Tibial nerve (tissue), 4 donors: ENCODE results near the gene ACOT8. TPM values are rescaled to one million over a fixed set of nuclear protein-coding genes. Genes with fewer than 3 reads are reported as not detected.

Experiments used
- DNase-seq, 2 donors: peaks; one replicate each; pipeline ENCODE4 v3.0.0-alpha.2; 2019; ENCODE audit warnings: low spot score in 2 of 2
- H3K27ac ChIP-seq, 4 donors: fragments of 200-600 bp; sonication (generic) in 3 of 4; one replicate each; pipeline ENCODE4 v1.5.1; 2017 to 2019; ENCODE audit warnings: mild to moderate bottlenecking in 1 of 4
- H3K27me3 ChIP-seq, 2 donors: fragments of 200-600 bp; sonication (generic) in 1 of 2; one replicate each; pipeline versions ENCODE4 v1.5.1 to v1.6.0; 2017 to 2019
- H3K36me3 ChIP-seq, 3 donors: fragments of 200-600 bp; sonication (generic); one replicate each; pipeline ENCODE4 v1.5.1; 2018 to 2019
- H3K4me1 ChIP-seq, 4 donors: fragments of 200-600 bp; sonication (generic) in 3 of 4; one replicate each; pipeline ENCODE4 v1.5.1; 2017 to 2019
- H3K4me3 ChIP-seq, 4 donors: fragments of 200-600 bp; sonication (generic) in 3 of 4; one replicate each; pipeline ENCODE4 v1.5.1; 2017 to 2019; ENCODE audit warnings: mild to moderate bottlenecking in 1 of 4, moderate library complexity in 1 of 4
- H3K9me3 ChIP-seq, 4 donors: fragments of 200-600 bp; sonication (generic) in 3 of 4; one replicate each; pipeline ENCODE4 v1.5.1; 2017 to 2019
- CTCF ChIP-seq, 5 experiments: fragments of 200-600 bp in 3 of 5; fragments of 450-650 bp in 2 of 5; sonication (generic) in 3 of 5; IDR thresholded peaks; one replicate each; pipeline ENCODE4 v1.5.1; 2016 to 2019; ENCODE audit warnings: antibody characterized with exemption in 5 of 5, mild to moderate bottlenecking in 3 of 5, moderate library complexity in 2 of 5
- EP300 ChIP-seq, 2 donors: sonication (generic); formaldehyde crosslinking; IDR thresholded peaks; one replicate each; pipeline ENCODE4 v1.6.1; 2017; ENCODE audit warnings: antibody characterized with exemption in 2 of 2, mild to moderate bottlenecking in 1 of 2
- POLR2A ChIP-seq, 2 donors: fragments of 450-650 bp; IDR thresholded peaks; one replicate each; pipeline ENCODE4 v1.6.1; 2017; ENCODE audit warnings: antibody characterized with exemption in 2 of 2, mild to moderate bottlenecking in 2 of 2, moderate library complexity in 2 of 2
- WGBS, 2 donors: methylation state at CpG; one replicate each; pipeline ENCODE4 v1.1.5; 2018; 5-methylcytosine and 5-hydroxymethylcytosine counted together
- total RNA-seq, 4 donors: library from RNA; depleted of rRNA; stranded (reverse); fragments of >200 nt; gene quantifications; one replicate each; pipeline ENCODE4 v1.1.0, GENCODE V29; 2016

The ACOT8 gene
- total RNA-seq, 4 donors from 2014 or later: 44.4 to 58.4 (median 52.5) TPM

GRCh38 chr20:45890985-45891983, 34.1 kb upstream of the ACOT8 start, which contains the start of the genes CTSA and NEURL2:
CTSA (plus strand) TSS chr20:45891335; CDS start chr20:45891569, 234 bp downstream.
NEURL2 (minus strand) TSS chr20:45891208; CDS start chr20:45890991, 217 bp downstream.
- peak; percentile 95 to 96 for DNase-seq
- no peaks in the 10 kb centered on the region for H3K9me3 ChIP-seq
- H3K27ac ChIP-seq: peak within 1 kb of the TSS; percentile 47 to 86 (median 84)
- no peak for TF ChIP-seq CTCF (IDR thresholded peaks at IDR 0.05)
- peak; percentile 81 to 96 for TF ChIP-seq EP300 (IDR thresholded peaks at IDR 0.05)
- TF ChIP-seq POLR2A (IDR thresholded peaks at IDR 0.05): peak in 1 of 2 donors; percentile 58
- peak within 1 kb of the TSS; percentile 60 to 85 (median 66) for H3K4me3 ChIP-seq
- 1 to 2% methylated on average over 42 to 50 of the region's 78 CpGs for WGBS, 2 donors
- peaks cover 0 to 36% (median 20%) of the 10 kb centered on the region in 4 donors for H3K4me1 ChIP-seq
- no peaks in the 10 kb centered on the region for H3K27me3 ChIP-seq
- peaks cover 0 to 64% (median 25%) of the 10 kb centered on the region in 3 donors for H3K36me3 ChIP-seq

GRCh38 chr20:45890077-45890984, 33.1 kb upstream of the ACOT8 start:
- H3K36me3 ChIP-seq: peaks cover 0 to 64% (median 16%) of the 10 kb centered on the region in 3 donors
- H3K27ac ChIP-seq: peak overlapping the region; percentile 47 to 86 (median 84)
- TF ChIP-seq POLR2A (IDR thresholded peaks at IDR 0.05) (no peak), CTCF (IDR thresholded peaks at IDR 0.05) (peak; percentile 40 to 81 (median 62)), EP300 (IDR thresholded peaks at IDR 0.05) (peak in 1 of 2 donors; percentile 57)
- H3K27me3 ChIP-seq: no peaks in the 10 kb centered on the region
- H3K4me3 ChIP-seq: peak overlapping the region; percentile 60 to 85 (median 66)
- DNase-seq: peak; percentile 74 to 92
- 0 to 1% methylated on average over 36 to 58 of the region's 79 CpGs for WGBS, 2 donors
- no peaks in the 10 kb centered on the region for H3K9me3 ChIP-seq
- peaks cover 0 to 38% (median 20%) of the 10 kb centered on the region in 4 donors for H3K4me1 ChIP-seq

GRCh38 chr20:45888681-45889080, 31.5 kb upstream of the ACOT8 start:
- Histone ChIP-seq H3K4me1 (peaks cover 0 to 51% (median 24%) of the 10 kb centered on the region in 4 donors), H3K36me3 (peaks cover 0 to 63% (median 3%) of the 10 kb centered on the region in 3 donors), H3K27me3 (no peaks in the 10 kb centered on the region), H3K4me3 (no peak overlapping the region), H3K27ac (no peak overlapping the region), H3K9me3 (no peaks in the 10 kb centered on the region)
- no peak for DNase-seq
- no peak for TF ChIP-seq CTCF (IDR thresholded peaks at IDR 0.05)
- no peak for TF ChIP-seq EP300 (IDR thresholded peaks at IDR 0.05)
- no peak for TF ChIP-seq POLR2A (IDR thresholded peaks at IDR 0.05)
- 83 to 93% methylated on average over 2 to 3 of the region's 3 CpGs for WGBS, 2 donors

GRCh38 chr20:45887346-45887715, 30.1 kb upstream of the ACOT8 start, which contains the start of gene SPATA25:
SPATA25 (minus strand) TSS chr20:45887622; CDS start chr20:45887590, 32 bp downstream.
- Histone ChIP-seq H3K4me1 (peaks cover 0 to 56% (median 20%) of the 10 kb centered on the region in 4 donors), H3K9me3 (no peaks in the 10 kb centered on the region), H3K27ac (no peak within 1 kb of the TSS), H3K36me3 (peaks cover 0 to 63% (median 3%) of the 10 kb centered on the region in 3 donors), H3K27me3 (no peaks in the 10 kb centered on the region), H3K4me3 (no peak within 1 kb of the TSS)
- 90 to 93% methylated on average over 8 of the region's 8 CpGs for WGBS, 2 donors
- DNase-seq: no peak
- no peak for TF ChIP-seq CTCF (IDR thresholded peaks at IDR 0.05)
- TF ChIP-seq POLR2A (IDR thresholded peaks at IDR 0.05): no peak
- TF ChIP-seq EP300 (IDR thresholded peaks at IDR 0.05): no peak
